DND-41 (cell line): Measurements from ENCODE around the gene CRK.

Experiments
- ATAC-seq: fragments of 200-7000 bp; cut with Tn5 transposase; 3 replicates; pipeline ENCODE4 v1.9.1; 2021; ENCODE audit warnings: low read depth; ENCODE audit not compliant: insufficient read depth
- DNase-seq: peaks from one replicate; pipeline ENCODE4 v3.0.0-alpha.2; 2020
- H2AFZ ChIP-seq: 2 replicates; pipeline ENCODE4 v1.6.0; 2012; ENCODE audit warnings: low read depth, low read length
- H3K27ac ChIP-seq: 2 replicates; pipeline ENCODE4 v1.5.1; 2012; ENCODE audit warnings: low read length, inconsistent platforms
- H3K27me3 ChIP-seq: fragments of 200-600 bp; sonication (generic); 2 replicates; pipeline ENCODE4 v1.6.0; 2012; ENCODE audit warnings: low read length, mild to moderate bottlenecking, inconsistent platforms; ENCODE audit not compliant: insufficient read depth, poor library complexity
- H3K36me3 ChIP-seq: 2 replicates; pipeline ENCODE4 v1.5.1; 2012; ENCODE audit warnings: low read length, inconsistent platforms; ENCODE audit not compliant: insufficient read depth
- H3K4me1 ChIP-seq: 2 replicates; pipeline ENCODE4 v1.5.1; 2012; ENCODE audit warnings: mild to moderate bottlenecking, low read length; ENCODE audit not compliant: insufficient read depth
- H3K4me2 ChIP-seq: 2 replicates; pipeline ENCODE4 v1.6.0; 2012; ENCODE audit warnings: mild to moderate bottlenecking, moderate library complexity, low read length, inconsistent platforms; ENCODE audit not compliant: insufficient read depth
- H3K4me3 ChIP-seq, 2 experiments: fragments of 200-600 bp in 1 of 2; shearing (Covaris generic) in 1 of 2; 2 replicates each; pipeline ENCODE4 v1.5.1; 2012 to 2016; ENCODE audit warnings: inconsistent platforms in 2 of 2, low read length in 2 of 2, mild to moderate bottlenecking in 2 of 2, low read depth in 1 of 2, moderate library complexity in 1 of 2
- H3K79me2 ChIP-seq: 2 replicates; pipeline ENCODE4 v1.6.0; 2012; ENCODE audit warnings: low read length, inconsistent platforms; ENCODE audit not compliant: insufficient read depth
- H3K9ac ChIP-seq: 2 replicates; pipeline ENCODE4 v1.6.0; 2012; ENCODE audit warnings: low read depth, mild to moderate bottlenecking, inconsistent platforms, low read length, moderate library complexity
- H3K9me3 ChIP-seq: 2 replicates; pipeline ENCODE4 v1.5.1; 2012; ENCODE audit warnings: low read length, moderate library complexity, mild to moderate bottlenecking, inconsistent platforms; ENCODE audit not compliant: insufficient read depth, severe bottlenecking
- H4K20me1 ChIP-seq: 2 replicates; pipeline ENCODE4 v1.6.0; 2012; ENCODE audit warnings: low read length; ENCODE audit not compliant: insufficient read depth
- EZH2 ChIP-seq: IDR thresholded peaks from 3 replicates; pipeline ENCODE4 v1.6.1; 2012; ENCODE audit warnings: borderline replicate concordance, low read depth, mild to moderate bottlenecking, moderate library complexity, low read length, inconsistent platforms; ENCODE audit not compliant: severe bottlenecking
- TF ChIP-seq, protein P1 (sequence below): IDR thresholded peaks from 2 replicates; pipeline ENCODE4 v1.5.1; 2012; ENCODE audit warnings: borderline replicate concordance, low read length, moderate library complexity, mild to moderate bottlenecking; ENCODE audit not compliant: poor library complexity, severe bottlenecking; ENCODE audit errors: extremely low read depth

The CRK gene

DNA sequence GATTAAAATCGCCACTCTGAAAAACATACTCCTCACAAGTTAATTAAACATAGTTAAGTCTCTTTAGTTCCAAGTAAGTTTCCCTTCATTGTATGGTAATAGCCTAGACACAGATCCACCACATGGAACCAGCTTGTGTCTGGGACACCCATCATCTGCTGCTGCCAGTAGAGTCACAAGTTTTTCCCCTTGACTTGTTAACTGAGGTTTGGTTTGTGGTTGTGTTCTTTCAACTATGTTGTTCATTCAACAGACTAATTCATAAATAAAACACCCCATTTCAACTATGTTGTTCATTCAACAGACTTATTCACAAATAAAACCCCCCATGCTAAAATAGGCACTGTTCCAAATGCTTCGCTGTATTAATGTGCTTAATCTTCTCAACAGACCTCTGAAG is 80.4 kb downstream of the CRK start:
- Histone ChIP-seq H3K27ac (no peak overlapping the region), H3K4me2 (no peak overlapping the region), H3K36me3 (peaks cover 91% of the 10 kb centered on the region), H3K79me2 (peaks cover 100% of the 10 kb centered on the region), H3K4me3 (no peak overlapping the region), H3K9me3 (no peaks in the 10 kb centered on the region), H3K27me3 (no peaks in the 10 kb centered on the region), H3K9ac (no peak overlapping the region), H2AFZ (no peak overlapping the region), H4K20me1 (peaks cover 100% of the 10 kb centered on the region), H3K4me1 (0 out of 2 replicates have a peak, but pooled peaks cover 2% of the 10 kb centered on the region)
- no peak for ATAC-seq
- no peak for TF ChIP-seq EZH2
- TF ChIP-seq, protein P1, sequence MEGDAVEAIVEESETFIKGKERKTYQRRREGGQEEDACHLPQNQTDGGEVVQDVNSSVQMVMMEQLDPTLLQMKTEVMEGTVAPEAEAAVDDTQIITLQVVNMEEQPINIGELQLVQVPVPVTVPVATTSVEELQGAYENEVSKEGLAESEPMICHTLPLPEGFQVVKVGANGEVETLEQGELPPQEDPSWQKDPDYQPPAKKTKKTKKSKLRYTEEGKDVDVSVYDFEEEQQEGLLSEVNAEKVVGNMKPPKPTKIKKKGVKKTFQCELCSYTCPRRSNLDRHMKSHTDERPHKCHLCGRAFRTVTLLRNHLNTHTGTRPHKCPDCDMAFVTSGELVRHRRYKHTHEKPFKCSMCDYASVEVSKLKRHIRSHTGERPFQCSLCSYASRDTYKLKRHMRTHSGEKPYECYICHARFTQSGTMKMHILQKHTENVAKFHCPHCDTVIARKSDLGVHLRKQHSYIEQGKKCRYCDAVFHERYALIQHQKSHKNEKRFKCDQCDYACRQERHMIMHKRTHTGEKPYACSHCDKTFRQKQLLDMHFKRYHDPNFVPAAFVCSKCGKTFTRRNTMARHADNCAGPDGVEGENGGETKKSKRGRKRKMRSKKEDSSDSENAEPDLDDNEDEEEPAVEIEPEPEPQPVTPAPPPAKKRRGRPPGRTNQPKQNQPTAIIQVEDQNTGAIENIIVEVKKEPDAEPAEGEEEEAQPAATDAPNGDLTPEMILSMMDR, result no peak
- no peak for DNase-seq

- 0 out of 2 replicates have a peak, but pooled peaks cover 2% of the 10 kb centered on the region for H3K4me1 ChIP-seq
- H3K36me3 ChIP-seq, result peaks cover 85% of the 10 kb centered on the region
- H3K79me2 ChIP-seq, result peaks cover 100% of the 10 kb centered on the region
- H3K27me3 ChIP-seq, result no peaks in the 10 kb centered on the region
- H2AFZ ChIP-seq, result no peak overlapping the region
- H3K4me3 ChIP-seq, result no peak overlapping the region
- TF ChIP-seq EZH2, result no peak
- TF ChIP-seq, protein P1, result no peak
- no peak overlapping the region for H3K27ac ChIP-seq
- peaks cover 99% of the 10 kb centered on the region for H4K20me1 ChIP-seq
- H3K4me2 ChIP-seq, result no peak overlapping the region
- no peaks in the 10 kb centered on the region for H3K9me3 ChIP-seq
- DNase-seq, result no peak
- no peak overlapping the region for H3K9ac ChIP-seq
- ATAC-seq, result 0 out of 3 replicates have a peak, but pooled peaks have one; percentile 13
Observed at GRCh38 chr17:1374431-1375177, 81.4 kb downstream of the CRK start.

DNA sequence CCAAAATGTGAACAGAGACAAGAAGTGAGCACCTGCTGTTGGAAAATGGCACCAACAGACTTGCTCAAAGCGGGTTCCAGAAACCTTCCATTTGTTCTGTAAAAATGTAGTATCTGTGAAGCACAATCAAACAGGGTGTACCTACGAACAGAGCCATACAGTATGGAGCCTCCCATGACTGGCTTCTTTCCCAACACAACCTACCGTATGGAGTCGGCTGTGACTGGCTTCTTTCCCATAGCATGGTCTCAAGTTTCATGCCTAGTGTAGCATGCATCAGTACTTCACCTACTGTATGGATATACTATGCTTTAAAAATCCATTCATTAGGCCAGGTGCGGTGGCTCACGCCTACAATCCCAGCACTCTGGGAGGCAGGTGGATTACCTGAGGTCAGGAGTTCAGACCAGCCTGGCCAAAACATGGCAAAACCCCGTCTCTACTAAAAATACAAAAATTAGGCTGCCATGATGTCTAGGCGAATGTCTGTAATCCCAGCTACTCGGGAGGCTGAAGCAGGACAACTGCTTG is 82.3 kb downstream of the CRK start:
- Histone ChIP-seq H2AFZ (no peak overlapping the region), H3K27ac (no peak overlapping the region), H3K4me1 (no peaks in the 10 kb centered on the region), H3K9me3 (no peaks in the 10 kb centered on the region), H3K9ac (no peak overlapping the region), H3K4me3 (no peak overlapping the region), H4K20me1 (peaks cover 99% of the 10 kb centered on the region), H3K4me2 (no peak overlapping the region), H3K79me2 (peaks cover 100% of the 10 kb centered on the region), H3K27me3 (no peaks in the 10 kb centered on the region), H3K36me3 (peaks cover 77% of the 10 kb centered on the region)
- ATAC-seq, result no peak
- TF ChIP-seq, protein P1, result no peak
- TF ChIP-seq EZH2, result no peak
- no peak for DNase-seq
